SIG-M5 (cell line): Measurements from ENCODE around the gene DPP8.
"Not testable (repeated sequence)": the region's sequence is repeated elsewhere in the genome, so short reads cannot be mapped to it uniquely, and the experiment has no call there.

Experiments used
- DNase-seq: peaks from one replicate; lab custom pipeline; 2025; lab: John Stamatoyannopoulos, UW

DPP8 gene

GRCh38 chr15:65516997-65517865, at the start of gene DPP8:
Gene DPP8 (minus strand): TSS chr15:65517689. CDS start chr15:65512553, 5,136 bp downstream.
- peak; percentile 63 for DNase-seq

- DNase-seq: no peak
Measured at GRCh38 chr15:65561934-65562333, 44.4 kb upstream of the DPP8 start.

- DNase-seq: no peak
Measured at GRCh38 chr15:65559941-65560340, 42.5 kb upstream of the DPP8 start.

GRCh38 chr15:65558997-65559760, 41.7 kb upstream of the DPP8 start:
- no peak for DNase-seq

- no peak for DNase-seq
Measured at GRCh38 chr15:65558336-65558735, 40.8 kb upstream of the DPP8 start.

GRCh38 chr15:65556622-65557021, 39.1 kb upstream of the DPP8 start:
- DNase-seq: no peak

- DNase-seq: no peak
Measured at GRCh38 chr15:65553691-65554090, 36.2 kb upstream of the DPP8 start.

GRCh38 chr15:65552851-65553250, 35.4 kb upstream of the DPP8 start:
- DNase-seq: not testable (repeated sequence)

- no peak for DNase-seq
Measured at GRCh38 chr15:65551183-65551582, 33.7 kb upstream of the DPP8 start.

- no peak for DNase-seq
Measured at GRCh38 chr15:65550681-65551098, 33.2 kb upstream of the DPP8 start.

- not testable (repeated sequence) for DNase-seq
Measured at GRCh38 chr15:65549288-65549687, 31.8 kb upstream of the DPP8 start.

- DNase-seq: no peak
Measured at GRCh38 chr15:65547841-65548240, 30.4 kb upstream of the DPP8 start.

- DNase-seq: no peak
Measured at GRCh38 chr15:65541231-65541820, 23.8 kb upstream of the DPP8 start.

GRCh38 chr15:65540314-65540713, 22.8 kb upstream of the DPP8 start:
- DNase-seq: no peak

GRCh38 chr15:65535192-65535591, 17.7 kb upstream of the DPP8 start:
- DNase-seq: no peak

GRCh38 chr15:65533057-65533756, 15.7 kb upstream of the DPP8 start:
- no peak for DNase-seq

GRCh38 chr15:65532738-65533051, 15.2 kb upstream of the DPP8 start:
- no peak for DNase-seq

- no peak for DNase-seq
Measured at GRCh38 chr15:65530318-65531111, 13.0 kb upstream of the DPP8 start, which contains the start of gene HACD3. Gene HACD3 (plus strand): TSS chr15:65530463. CDS start chr15:65530632, 169 bp downstream.

GRCh38 chr15:65529762-65530317, 12.4 kb upstream of the DPP8 start:
- no peak for DNase-seq

GRCh38 chr15:65528461-65529060, 11.1 kb upstream of the DPP8 start:
- DNase-seq: no peak

GRCh38 chr15:65525622-65526021, 8.1 kb upstream of the DPP8 start:
- DNase-seq: no peak
